ENCODE results near the gene OCLN.
"Not testable (repeated sequence)": the region's sequence is repeated elsewhere in the genome, so short reads cannot be mapped to it uniquely, and the experiment has no call there.

OCLN gene

DNA sequence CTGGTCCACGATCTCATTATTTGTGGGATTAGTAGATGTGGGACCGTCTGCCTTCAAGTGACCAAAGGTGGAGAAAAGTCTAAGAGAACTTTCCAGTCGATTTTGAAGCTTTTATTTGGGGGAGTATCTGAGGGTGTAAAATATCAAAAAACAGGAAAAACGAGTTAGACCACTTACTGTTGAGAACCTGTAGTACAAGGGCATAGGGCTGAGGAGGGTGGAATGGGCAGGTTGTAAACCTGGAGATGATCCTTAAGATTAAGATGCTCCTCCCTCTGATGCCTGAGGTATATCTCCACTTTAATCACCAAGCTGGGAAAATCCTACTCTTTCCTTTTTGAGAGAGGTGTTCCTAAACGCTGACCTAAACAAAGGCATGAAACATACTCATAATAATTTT, 35.4 kb downstream of the OCLN start:
- Histone ChIP-seq H2AFZ (ENCODE audit: low read length, unreplicated experiment) (no peak overlapping the region), H3K36me3 (ENCODE audit: insufficient read depth, low read length) (no peaks in the 10 kb centered on the region), H3K4me1 (ENCODE audit: control insufficient read depth, insufficient read depth, low read length, unreplicated experiment) (no peaks in the 10 kb centered on the region), H3K4me3 (ENCODE audit: low read depth, low read length) (no peak overlapping the region), H3K27me3 (ENCODE audit: insufficient read depth, low read length) (peaks cover 14% of the 10 kb centered on the region), H3K27ac (ENCODE audit: low read depth, low read length) (no peak overlapping the region), H3K79me2 (ENCODE audit: control insufficient read depth, insufficient read depth, low read length, unreplicated experiment) (no peaks in the 10 kb centered on the region)

DNA sequence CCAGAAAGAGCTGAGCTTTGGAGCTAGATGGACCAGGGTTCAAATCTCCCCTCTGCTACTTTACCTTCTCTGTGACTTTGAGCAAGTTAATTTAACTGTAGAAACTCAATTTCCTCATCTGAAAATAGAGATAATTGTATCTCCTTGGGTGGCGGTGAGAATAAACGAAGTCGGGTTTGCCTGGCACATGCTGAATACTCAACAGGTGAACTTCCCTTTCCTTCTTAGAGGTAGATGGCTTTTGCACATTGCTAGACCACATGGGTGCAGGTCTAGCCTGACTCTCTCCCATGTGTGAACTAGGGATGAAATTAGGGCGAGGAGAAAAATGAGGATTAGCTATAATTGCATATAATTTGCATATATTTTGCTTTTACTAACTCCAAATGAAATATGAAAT, 36.0 kb downstream of the OCLN start:
- Histone ChIP-seq H3K27me3 (ENCODE audit: insufficient read depth, low read length) (peaks cover 14% of the 10 kb centered on the region), H2AFZ (ENCODE audit: low read length, unreplicated experiment) (no peak overlapping the region), H3K4me1 (ENCODE audit: control insufficient read depth, insufficient read depth, low read length, unreplicated experiment) (no peaks in the 10 kb centered on the region), H3K36me3 (ENCODE audit: insufficient read depth, low read length) (no peaks in the 10 kb centered on the region), H3K4me3 (ENCODE audit: low read depth, low read length) (no peak overlapping the region), H3K27ac (ENCODE audit: low read depth, low read length) (no peak overlapping the region), H3K79me2 (ENCODE audit: control insufficient read depth, insufficient read depth, low read length, unreplicated experiment) (no peaks in the 10 kb centered on the region)

GRCh38 chr5:69530561-69531405, 38.2 kb downstream of the OCLN start:
- no peaks in the 10 kb centered on the region for H3K36me3 ChIP-seq (ENCODE audit: insufficient read depth, low read length)
- H3K27ac ChIP-seq (ENCODE audit: low read depth, low read length) = no peak overlapping the region
- H3K4me1 ChIP-seq (ENCODE audit: control insufficient read depth, insufficient read depth, low read length, unreplicated experiment) = no peaks in the 10 kb centered on the region
- no peak overlapping the region for H3K4me3 ChIP-seq (ENCODE audit: low read depth, low read length)
- no peak overlapping the region for H2AFZ ChIP-seq (ENCODE audit: low read length, unreplicated experiment)
- peaks cover 14% of the 10 kb centered on the region for H3K27me3 ChIP-seq (ENCODE audit: insufficient read depth, low read length)
- H3K79me2 ChIP-seq (ENCODE audit: control insufficient read depth, insufficient read depth, low read length, unreplicated experiment) = no peaks in the 10 kb centered on the region

GRCh38 chr5:69531406-69531801, 38.8 kb downstream of the OCLN start:
- Histone ChIP-seq H3K4me3 (ENCODE audit: low read depth, low read length) (no peak overlapping the region), H3K27ac (ENCODE audit: low read depth, low read length) (no peak overlapping the region), H3K79me2 (ENCODE audit: control insufficient read depth, insufficient read depth, low read length, unreplicated experiment) (no peaks in the 10 kb centered on the region), H3K27me3 (ENCODE audit: insufficient read depth, low read length) (peaks cover 14% of the 10 kb centered on the region), H3K4me1 (ENCODE audit: control insufficient read depth, insufficient read depth, low read length, unreplicated experiment) (no peaks in the 10 kb centered on the region), H2AFZ (ENCODE audit: low read length, unreplicated experiment) (no peak overlapping the region), H3K36me3 (ENCODE audit: insufficient read depth, low read length) (no peaks in the 10 kb centered on the region)

DNA sequence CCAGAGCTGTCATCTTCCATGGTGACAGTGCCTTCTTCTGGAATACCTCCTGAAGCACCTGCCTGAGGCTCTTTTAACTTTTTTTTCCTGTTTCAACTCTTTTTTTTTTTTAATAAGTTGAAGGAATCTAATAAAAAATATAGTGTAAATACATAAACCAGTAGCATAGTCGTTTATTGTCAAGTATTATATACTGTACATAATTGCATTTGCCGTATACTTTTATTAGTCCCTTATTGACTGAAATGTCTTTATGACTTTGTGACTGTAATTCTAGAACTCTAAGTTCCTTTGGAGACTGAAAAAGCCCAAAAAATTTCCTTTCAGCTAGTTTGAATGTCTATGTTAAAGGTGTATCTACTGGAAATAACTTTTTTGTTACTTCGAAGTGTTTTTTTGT, 45.3 kb downstream of the OCLN start:
- H3K27ac ChIP-seq (ENCODE audit: low read depth, low read length); H3K27me3 ChIP-seq (ENCODE audit: insufficient read depth, low read length); H3K4me3 ChIP-seq (ENCODE audit: low read depth, low read length); H3K4me1 ChIP-seq (ENCODE audit: control insufficient read depth, insufficient read depth, low read length, unreplicated experiment); H3K36me3 ChIP-seq (ENCODE audit: insufficient read depth, low read length); H3K79me2 ChIP-seq (ENCODE audit: control insufficient read depth, insufficient read depth, low read length, unreplicated experiment); H2AFZ ChIP-seq (ENCODE audit: low read length, unreplicated experiment): not testable (repeated sequence)

DNA sequence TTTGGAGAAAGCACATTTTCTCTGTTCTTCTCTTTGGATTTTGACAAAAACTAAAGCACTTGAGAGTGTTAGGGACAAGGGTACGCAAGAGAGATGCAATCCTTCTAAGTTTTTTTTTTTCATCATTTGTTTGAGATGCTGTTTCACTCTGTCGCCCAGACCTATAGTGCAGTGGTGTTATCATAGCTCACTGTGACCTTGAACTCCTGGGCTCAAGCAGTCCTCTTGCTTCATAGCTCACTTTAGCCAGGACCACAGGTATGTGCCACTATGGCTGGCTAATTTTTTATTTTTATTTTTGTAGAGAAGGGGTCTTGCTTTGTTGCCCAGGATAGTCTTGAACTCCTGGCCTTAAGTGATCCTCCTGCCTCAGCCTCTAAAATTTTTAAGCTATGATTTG, 46.1 kb downstream of the OCLN start:
- not testable (repeated sequence) for H3K4me3 ChIP-seq (ENCODE audit: low read depth, low read length); H3K27me3 ChIP-seq (ENCODE audit: insufficient read depth, low read length); H3K4me1 ChIP-seq (ENCODE audit: control insufficient read depth, insufficient read depth, low read length, unreplicated experiment); H2AFZ ChIP-seq (ENCODE audit: low read length, unreplicated experiment); H3K36me3 ChIP-seq (ENCODE audit: insufficient read depth, low read length); H3K79me2 ChIP-seq (ENCODE audit: control insufficient read depth, insufficient read depth, low read length, unreplicated experiment); H3K27ac ChIP-seq (ENCODE audit: low read depth, low read length)

GRCh38 chr5:69541347-69541746, 48.8 kb downstream of the OCLN start:
- H3K36me3 ChIP-seq (ENCODE audit: insufficient read depth, low read length); H3K4me1 ChIP-seq (ENCODE audit: control insufficient read depth, insufficient read depth, low read length, unreplicated experiment); H3K4me3 ChIP-seq (ENCODE audit: low read depth, low read length); H2AFZ ChIP-seq (ENCODE audit: low read length, unreplicated experiment); H3K27me3 ChIP-seq (ENCODE audit: insufficient read depth, low read length); H3K27ac ChIP-seq (ENCODE audit: low read depth, low read length); H3K79me2 ChIP-seq (ENCODE audit: control insufficient read depth, insufficient read depth, low read length, unreplicated experiment): not testable (repeated sequence)

GRCh38 chr5:69542838-69543618, 50.4 kb downstream of the OCLN start:
- not testable (repeated sequence) for H3K4me1 ChIP-seq (ENCODE audit: control insufficient read depth, insufficient read depth, low read length, unreplicated experiment); H3K79me2 ChIP-seq (ENCODE audit: control insufficient read depth, insufficient read depth, low read length, unreplicated experiment); H3K36me3 ChIP-seq (ENCODE audit: insufficient read depth, low read length); H3K27ac ChIP-seq (ENCODE audit: low read depth, low read length); H2AFZ ChIP-seq (ENCODE audit: low read length, unreplicated experiment); H3K4me3 ChIP-seq (ENCODE audit: low read depth, low read length); H3K27me3 ChIP-seq (ENCODE audit: insufficient read depth, low read length)

GRCh38 chr5:69544602-69545001, 52.0 kb downstream of the OCLN start:
- H3K79me2 ChIP-seq (ENCODE audit: control insufficient read depth, insufficient read depth, low read length, unreplicated experiment) = not testable (repeated sequence)

DNA sequence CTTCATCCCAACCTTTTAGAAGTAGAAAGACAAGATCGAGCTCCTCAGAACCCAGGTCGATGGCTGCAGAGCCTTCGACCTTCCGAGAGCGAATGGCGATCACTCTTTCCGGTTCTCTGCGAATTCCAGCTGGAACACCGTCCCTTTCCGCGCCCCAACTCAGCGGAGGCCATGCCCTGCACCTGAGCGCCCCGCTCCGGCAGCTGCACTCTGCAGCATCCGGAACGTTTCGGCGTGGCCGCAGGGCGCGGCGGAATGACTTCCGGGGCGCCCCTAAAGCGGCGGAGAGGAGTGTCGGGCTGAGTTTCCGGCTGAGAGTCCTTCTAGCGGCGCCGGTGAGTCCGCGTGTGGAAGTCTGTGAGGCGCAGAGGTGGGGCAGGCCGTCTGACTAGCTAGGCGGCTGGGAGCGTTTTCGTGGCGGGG, 67.3 kb downstream of the OCLN start, which contains the start of gene GTF2H2C:
TSS of gene GTF2H2C (plus strand) at position 284 of the 423 bp plus-strand sequence. CDS start 4,942 bp downstream, outside the sequence.
- H3K79me2 ChIP-seq (ENCODE audit: control insufficient read depth, insufficient read depth, low read length, unreplicated experiment); H3K36me3 ChIP-seq (ENCODE audit: insufficient read depth, low read length); H3K27ac ChIP-seq (ENCODE audit: low read depth, low read length); H3K27me3 ChIP-seq (ENCODE audit: insufficient read depth, low read length); H2AFZ ChIP-seq (ENCODE audit: low read length, unreplicated experiment); H3K4me1 ChIP-seq (ENCODE audit: control insufficient read depth, insufficient read depth, low read length, unreplicated experiment): not testable (repeated sequence)
- H3K4me3 ChIP-seq (ENCODE audit: low read depth, low read length) = peak within 1 kb of the TSS; percentile 70

More at GRCh38 chr5:69544602-69545001, 52.0 kb downstream of the OCLN start:
- not testable (repeated sequence) for H3K27ac ChIP-seq (ENCODE audit: low read depth, low read length); H3K36me3 ChIP-seq (ENCODE audit: insufficient read depth, low read length); H3K4me3 ChIP-seq (ENCODE audit: low read depth, low read length); H3K4me1 ChIP-seq (ENCODE audit: control insufficient read depth, insufficient read depth, low read length, unreplicated experiment); H2AFZ ChIP-seq (ENCODE audit: low read length, unreplicated experiment); H3K27me3 ChIP-seq (ENCODE audit: insufficient read depth, low read length)

Measured in ACC112 (cell line).